Small intestine (tissue), 7 donors: Measurements from ENCODE around the gene CDH5. TPM values are rescaled to one million over a fixed set of nuclear protein-coding genes. Genes with fewer than 3 reads are reported as not detected.

Source experiments
- DNase-seq, 2 donors: peaks; one replicate each; pipeline versions ENCODE4 v3.0.0 to v3.0.0-alpha.2; 2013
- FAIRE-seq: peaks from 2 replicates; lab custom pipeline; 2012; peaks lifted over from hg19 to GRCh38; lab: Jason Lieb, UNC
- H3K27ac ChIP-seq, 3 donors: one replicate each; pipeline ENCODE4 v1.5.1; 2013; ENCODE audit warnings: low read length in 2 of 3, mild to moderate bottlenecking in 2 of 3, control low read depth in 1 of 3, inconsistent platforms in 1 of 3, low read depth in 1 of 3, moderate library complexity in 1 of 3
- H3K27me3 ChIP-seq, 3 donors: one replicate each; pipeline ENCODE4 v1.6.1; 2013; ENCODE audit warnings: low read length in 3 of 3, inconsistent platforms in 1 of 3; ENCODE audit not compliant: control insufficient read depth in 3 of 3, insufficient read depth in 3 of 3
- H3K36me3 ChIP-seq, 3 donors: one replicate each; pipeline ENCODE4 v1.6.1; 2013; ENCODE audit warnings: low read length in 3 of 3, inconsistent platforms in 1 of 3, low read depth in 1 of 3, mild to moderate bottlenecking in 1 of 3, moderate library complexity in 1 of 3; ENCODE audit not compliant: control insufficient read depth in 3 of 3, insufficient read depth in 2 of 3
- H3K4me1 ChIP-seq, 3 donors: one replicate each; pipeline ENCODE4 v1.6.1; 2013; ENCODE audit warnings: low read length in 2 of 3, inconsistent platforms in 1 of 3, low read depth in 1 of 3, mild to moderate bottlenecking in 1 of 3, moderate library complexity in 1 of 3; ENCODE audit not compliant: control insufficient read depth in 3 of 3, insufficient read depth in 2 of 3
- H3K4me3 ChIP-seq, 3 donors: one replicate each; pipeline ENCODE4 v1.5.1; 2013; ENCODE audit warnings: low read length in 3 of 3, control low read depth in 1 of 3, inconsistent platforms in 1 of 3, low read depth in 1 of 3, mild to moderate bottlenecking in 1 of 3, moderate library complexity in 1 of 3
- H3K9me3 ChIP-seq, 2 donors: one replicate each; pipeline ENCODE4 v1.6.1; 2013; ENCODE audit warnings: low read depth in 1 of 2, low read length in 1 of 2; ENCODE audit not compliant: control insufficient read depth in 2 of 2, insufficient read depth in 1 of 2
- WGBS, 3 donors: extraction: QIAGEN DNeasy Blood & Tissue Kit; methylation state at CpG; one replicate each; pipeline ENCODE4 v1.1.7; 2013; 5-methylcytosine and 5-hydroxymethylcytosine counted together
- polyA plus RNA-seq, 4 donors: library from polyadenylated mRNA; stranded (reverse) in 3 of 4; unstranded in 1 of 4; fragments of 200-250 nt in 3 of 4; fragments of 120-200 nt in 1 of 4; gene quantifications; one replicate each; pipeline versions ENCODE4 v1.2.1 to v1.2.3, GENCODE V29; 2013
- donor health status: healthy with polysubstance abuse.
- donor health status: control.
- donor health status: control.
- donor health status: Bipolar disorder and iron deficiency.
- donor health status: healthy.

The CDH5 gene
- polyA plus RNA-seq, 4 donors = 0.45 to 28.8 (median 7.6) TPM

DNA sequence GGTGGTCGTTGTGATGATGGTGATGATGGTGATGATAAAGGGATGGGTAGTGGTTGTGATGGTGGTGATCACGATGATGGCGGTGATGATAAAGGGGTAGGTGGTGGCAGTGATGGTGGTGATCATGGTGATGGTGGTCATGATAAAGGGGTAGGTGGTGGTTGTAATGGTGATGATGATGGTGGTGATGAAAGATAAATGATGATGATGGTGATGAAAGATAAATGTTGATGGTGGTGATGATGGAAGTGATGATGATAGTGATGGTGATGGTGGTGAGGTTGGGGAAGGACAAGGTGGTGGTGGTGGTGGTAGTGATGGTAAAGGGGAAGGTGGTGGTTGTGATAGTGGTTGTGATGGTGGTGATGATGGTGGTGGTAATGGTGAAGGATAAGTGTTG lies 13.9 kb downstream of the CDH5 start:
- Histone ChIP-seq H3K36me3 (no peaks in the 10 kb centered on the region), H3K9me3 (no peaks in the 10 kb centered on the region), H3K27ac (no peak overlapping the region), H3K4me1 (no peaks in the 10 kb centered on the region), H3K27me3 (peaks cover 0 to 3% (median 0%) of the 10 kb centered on the region in 3 donors), H3K4me3 (no peak overlapping the region)
- DNase-seq (no peak), FAIRE-seq (no peak)
- WGBS, 3 donors = 54 to 75% (median 68%) methylated on average over 3 of the region's 3 CpGs

DNA sequence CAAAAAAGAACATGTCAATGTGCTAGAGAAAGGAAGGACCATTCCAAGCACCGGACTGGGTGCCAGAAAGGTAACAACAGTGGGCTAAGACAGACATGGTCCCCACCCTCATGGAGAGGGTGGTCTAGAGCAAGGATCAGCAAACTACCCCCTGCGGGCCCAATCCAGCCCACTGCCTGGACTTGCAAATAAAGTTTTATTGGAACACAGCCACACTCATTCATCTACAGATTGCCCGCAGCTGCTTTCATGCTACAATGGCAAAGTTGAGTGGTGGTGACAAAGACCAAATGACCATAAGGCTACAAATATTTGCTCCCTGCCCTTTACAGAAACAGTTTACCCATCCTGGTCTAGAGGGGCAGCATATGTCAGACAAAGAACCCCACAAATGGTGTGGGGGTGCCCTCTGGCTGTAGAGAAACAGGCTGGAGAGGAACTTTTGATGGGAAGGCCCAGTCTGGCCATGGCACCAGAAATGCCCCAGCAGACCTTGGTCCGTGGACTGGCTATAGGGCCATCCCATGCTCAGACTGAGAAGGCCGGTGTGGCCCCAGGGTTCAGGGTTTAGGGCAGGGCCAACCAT lies 15.2 kb downstream of the CDH5 start:
- Histone ChIP-seq H3K9me3 (no peaks in the 10 kb centered on the region), H3K36me3 (no peaks in the 10 kb centered on the region), H3K27ac (peak overlapping the region in 1 of 3 donors; percentile 53), H3K4me3 (no peak overlapping the region), H3K4me1 (no peaks in the 10 kb centered on the region), H3K27me3 (peaks cover 0 to 3% (median 0%) of the 10 kb centered on the region in 3 donors)
- 51 to 80% (median 74%) methylated on average over 5 of the region's 5 CpGs for WGBS, 3 donors
- FAIRE-seq (no peak), DNase-seq (no peak)

DNA sequence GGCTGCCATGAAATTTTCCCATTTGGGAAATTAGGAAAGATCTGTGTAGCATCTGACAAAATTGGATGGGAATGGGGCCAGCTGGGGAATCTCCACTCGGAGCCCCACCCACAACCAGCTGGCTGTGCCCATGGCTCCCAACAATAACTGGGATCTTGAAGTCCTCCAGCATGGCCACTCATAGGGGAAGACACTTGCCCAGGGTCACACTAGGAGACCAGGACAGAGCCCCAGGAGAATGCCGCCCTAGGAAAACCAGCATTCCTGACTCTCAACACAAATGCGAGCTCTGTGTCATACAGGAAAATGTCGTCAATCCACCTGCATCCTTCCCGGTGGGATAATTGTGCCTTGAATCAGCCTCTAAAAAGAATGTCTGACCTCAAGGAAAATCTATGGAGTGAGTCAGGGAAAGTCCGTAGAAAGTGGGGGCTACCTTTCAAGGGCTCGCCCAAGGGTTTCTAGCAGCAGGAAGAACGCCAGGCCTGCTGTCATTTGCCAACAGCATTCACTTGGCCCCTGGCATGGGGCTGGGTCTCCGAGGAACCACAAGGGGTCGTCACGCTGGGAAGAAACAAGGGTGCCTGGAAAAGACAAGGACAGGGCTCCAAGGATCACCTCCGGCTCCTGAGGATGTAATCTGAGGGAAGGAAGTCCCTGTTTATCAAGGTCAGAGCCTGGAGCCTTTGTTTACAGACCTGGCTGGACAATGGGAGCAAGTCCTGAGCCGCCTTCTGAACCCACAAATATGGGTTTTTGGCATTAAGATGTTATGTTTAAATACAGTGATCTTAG lies 15.9 kb downstream of the CDH5 start:
- WGBS, 3 donors = 73 to 81% (median 78%) methylated on average over 13 of the region's 13 CpGs
- no peak for FAIRE-seq
- H3K36me3 ChIP-seq = no peaks in the 10 kb centered on the region

GRCh38 chr16:66382966-66383299 lies 16.4 kb downstream of the CDH5 start:
- no peaks in the 10 kb centered on the region for H3K36me3 ChIP-seq
- no peaks in the 10 kb centered on the region for H3K9me3 ChIP-seq
- peaks cover 0 to 3% (median 0%) of the 10 kb centered on the region in 3 donors for H3K27me3 ChIP-seq
- DNase-seq (no peak), FAIRE-seq (no peak)
- H3K4me3 ChIP-seq = no peak overlapping the region
- WGBS, 3 donors = 40 to 60% (median 50%) methylated on average over 3 of the region's 3 CpGs
- H3K27ac ChIP-seq = peak overlapping the region in 2 of 3 donors; percentile 38 to 55
- H3K4me1 ChIP-seq = no peaks in the 10 kb centered on the region

More for the DNA sequence above, 15.9 kb downstream of the CDH5 start:
- DNase-seq = no peak
- Histone ChIP-seq H3K4me1 (no peaks in the 10 kb centered on the region), H3K9me3 (no peaks in the 10 kb centered on the region), H3K4me3 (no peak overlapping the region), H3K27me3 (peaks cover 0 to 3% (median 0%) of the 10 kb centered on the region in 3 donors), H3K27ac (peak overlapping the region in 2 of 3 donors; percentile 38 to 55)

- Histone ChIP-seq H3K4me3 (no peak overlapping the region), H3K4me1 (no peaks in the 10 kb centered on the region), H3K27ac (peak overlapping the region in 1 of 3 donors; percentile 9), H3K27me3 (peaks cover 0 to 3% (median 0%) of the 10 kb centered on the region in 3 donors), H3K36me3 (no peaks in the 10 kb centered on the region), H3K9me3 (no peaks in the 10 kb centered on the region)
- DNase-seq (no peak), FAIRE-seq (no peak)
- WGBS, 3 donors = 71 to 84% (median 80%) methylated on average over 4 of the region's 4 CpGs
Observed at GRCh38 chr16:66383551-66383950, 17.1 kb downstream of the CDH5 start.

DNA sequence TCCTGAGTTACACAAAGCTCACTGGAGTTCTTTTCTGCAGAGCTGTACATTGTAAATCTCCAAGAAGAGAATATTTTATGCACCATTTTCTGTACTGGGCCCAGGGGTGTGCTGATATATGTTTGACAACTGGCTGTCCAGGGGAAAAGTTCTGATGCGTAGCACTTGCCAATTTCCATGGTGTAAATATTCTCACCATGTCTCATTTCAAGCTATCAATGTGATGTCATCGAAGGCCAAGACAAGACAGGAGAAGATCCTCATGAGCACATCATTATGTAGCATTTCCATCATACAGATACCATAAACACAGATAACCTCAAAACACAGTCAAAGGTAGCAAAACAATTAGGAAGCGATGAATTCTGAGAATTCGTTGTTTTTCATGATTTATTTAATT lies 18.9 kb downstream of the CDH5 start:
- no peak for DNase-seq
- H3K4me3 ChIP-seq = no peak overlapping the region
- no peak overlapping the region for H3K27ac ChIP-seq
- H3K9me3 ChIP-seq = no peaks in the 10 kb centered on the region
- no peak for FAIRE-seq
- WGBS, 3 donors = 87 to 93% (median 90%) methylated on average over 4 of the region's 4 CpGs
- H3K4me1 ChIP-seq = no peaks in the 10 kb centered on the region
- H3K36me3 ChIP-seq = no peaks in the 10 kb centered on the region
- H3K27me3 ChIP-seq = peaks cover 0 to 3% (median 0%) of the 10 kb centered on the region in 3 donors

DNA sequence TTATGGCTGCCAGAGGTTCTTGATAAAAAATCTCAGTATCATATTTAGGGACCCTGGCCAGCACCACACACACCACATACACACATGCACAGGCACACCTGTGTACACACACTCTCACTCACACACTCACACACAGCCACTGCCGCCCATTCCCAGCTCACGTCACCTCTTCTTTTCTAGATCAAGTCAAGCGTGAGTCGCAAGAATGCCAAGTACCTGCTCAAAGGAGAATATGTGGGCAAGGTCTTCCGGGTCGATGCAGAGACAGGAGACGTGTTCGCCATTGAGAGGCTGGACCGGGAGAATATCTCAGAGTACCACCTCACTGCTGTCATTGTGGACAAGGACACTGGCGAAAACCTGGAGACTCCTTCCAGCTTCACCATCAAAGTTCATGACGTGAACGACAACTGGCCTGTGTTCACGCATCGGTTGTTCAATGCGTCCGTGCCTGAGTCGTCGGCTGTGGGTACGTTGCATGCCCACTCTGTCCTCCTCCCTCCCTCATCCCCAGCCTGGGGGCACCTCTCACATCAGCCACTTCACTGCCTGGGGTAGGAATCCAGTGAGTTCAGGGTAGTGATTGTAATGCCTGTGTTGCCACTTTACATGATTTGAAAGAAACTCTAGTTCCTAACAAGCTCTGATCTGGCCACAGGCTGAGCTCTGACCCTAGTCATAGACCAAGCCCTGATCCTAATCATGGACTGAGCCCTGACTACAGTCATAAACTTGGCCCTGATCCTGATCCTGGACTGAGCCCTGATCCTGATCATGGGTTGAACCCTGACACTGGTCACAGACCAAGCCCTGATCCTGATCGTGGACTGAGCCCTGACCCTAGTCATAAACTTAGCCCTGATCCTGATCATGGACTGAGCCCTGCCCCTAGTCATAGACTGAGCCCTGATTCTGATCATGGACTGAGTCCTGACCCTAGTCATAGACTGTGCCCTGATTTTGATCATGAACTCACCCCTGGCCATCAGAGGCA lies 20.4 kb downstream of the CDH5 start:
- Histone ChIP-seq H3K36me3 (no peaks in the 10 kb centered on the region), H3K4me3 (no peak overlapping the region), H3K4me1 (no peaks in the 10 kb centered on the region), H3K27me3 (peaks cover 0 to 3% (median 0%) of the 10 kb centered on the region in 3 donors), H3K9me3 (no peaks in the 10 kb centered on the region), H3K27ac (no peak overlapping the region)
- WGBS, 3 donors = 83 to 87% (median 84%) methylated on average over 20 of the region's 20 CpGs
- peak in 1 of 2 donors; percentile 71 for DNase-seq
- no peak for FAIRE-seq

- Histone ChIP-seq H3K9me3 (no peaks in the 10 kb centered on the region), H3K4me3 (no peak overlapping the region), H3K27me3 (no peaks in the 10 kb centered on the region), H3K36me3 (no peaks in the 10 kb centered on the region), H3K27ac (no peak overlapping the region), H3K4me1 (no peaks in the 10 kb centered on the region)
- DNase-seq (no peak), FAIRE-seq (no peak)
- WGBS, 3 donors = 58 to 74% (median 72%) methylated on average over 2 of the region's 2 CpGs
Observed at GRCh38 chr16:66387817-66388332, 21.4 kb downstream of the CDH5 start.
